Activated T-cell treated with anti-CD3 and anti-CD28 coated beads for 24 hours (primary cell): Measurements from ENCODE around the gene SEC61B.

Experiments
- DNase-seq: peaks from one replicate; pipeline ENCODE4 v3.0.0-alpha.2; 2020; ENCODE audit warnings: low read depth

The SEC61B gene

GRCh38 chr9:99238331-99238730 lies 16.2 kb downstream of the SEC61B start:
- DNase-seq = no peak

- no peak for DNase-seq
Measured at GRCh38 chr9:99239341-99240060, 17.4 kb downstream of the SEC61B start.

GRCh38 chr9:99241106-99241505 lies 19.0 kb downstream of the SEC61B start:
- no peak for DNase-seq

- DNase-seq = no peak
Measured at GRCh38 chr9:99244344-99245260, 22.5 kb downstream of the SEC61B start.

GRCh38 chr9:99249619-99250018 lies 27.5 kb downstream of the SEC61B start:
- DNase-seq = no peak

GRCh38 chr9:99251157-99251556 lies 29.1 kb downstream of the SEC61B start:
- no peak for DNase-seq

GRCh38 chr9:99253134-99253533 lies 31.1 kb downstream of the SEC61B start:
- no peak for DNase-seq

- DNase-seq = peak; percentile 82
Measured at GRCh38 chr9:99253772-99254431, 31.8 kb downstream of the SEC61B start.

GRCh38 chr9:99255651-99256050 lies 33.6 kb downstream of the SEC61B start:
- DNase-seq = no peak

- DNase-seq = no peak
Measured at GRCh38 chr9:99257723-99258389, 35.8 kb downstream of the SEC61B start.

- no peak for DNase-seq
Measured at GRCh38 chr9:99259231-99259918, 37.3 kb downstream of the SEC61B start.

GRCh38 chr9:99261923-99262322 lies 39.8 kb downstream of the SEC61B start:
- DNase-seq = no peak

GRCh38 chr9:99262949-99263418 lies 40.9 kb downstream of the SEC61B start:
- no peak for DNase-seq

- DNase-seq = no peak
Measured at GRCh38 chr9:99264070-99264680, 42.1 kb downstream of the SEC61B start.

- DNase-seq = no peak
Measured at GRCh38 chr9:99265691-99266090, 43.6 kb downstream of the SEC61B start.

- DNase-seq = peak; percentile 54
Measured at GRCh38 chr9:99266255-99267023, 44.4 kb downstream of the SEC61B start.

GRCh38 chr9:99269416-99269815 lies 47.3 kb downstream of the SEC61B start:
- DNase-seq = no peak

GRCh38 chr9:99270491-99270890 lies 48.4 kb downstream of the SEC61B start:
- no peak for DNase-seq

- no peak for DNase-seq
Measured at GRCh38 chr9:99272836-99273235, 50.8 kb downstream of the SEC61B start.

- DNase-seq = no peak
Measured at GRCh38 chr9:99274016-99274415, 51.9 kb downstream of the SEC61B start.
